ENCODE data around the gene LNX1. TPM values are rescaled to one million over a fixed set of nuclear protein-coding genes. Genes with fewer than 3 reads are reported as not detected.
A peak's percentile ranks its signal among the peaks of the same experiment; 100 is the strongest.

Gene LNX1
- total RNA-seq, 1 donor, result 0.43 TPM

GRCh38 chr4:53595204-53595603 is 3.9 kb upstream of the LNX1 start:
- DNase-seq (ENCODE audit: low read depth), result no peak
- TF ChIP-seq, protein P1, sequence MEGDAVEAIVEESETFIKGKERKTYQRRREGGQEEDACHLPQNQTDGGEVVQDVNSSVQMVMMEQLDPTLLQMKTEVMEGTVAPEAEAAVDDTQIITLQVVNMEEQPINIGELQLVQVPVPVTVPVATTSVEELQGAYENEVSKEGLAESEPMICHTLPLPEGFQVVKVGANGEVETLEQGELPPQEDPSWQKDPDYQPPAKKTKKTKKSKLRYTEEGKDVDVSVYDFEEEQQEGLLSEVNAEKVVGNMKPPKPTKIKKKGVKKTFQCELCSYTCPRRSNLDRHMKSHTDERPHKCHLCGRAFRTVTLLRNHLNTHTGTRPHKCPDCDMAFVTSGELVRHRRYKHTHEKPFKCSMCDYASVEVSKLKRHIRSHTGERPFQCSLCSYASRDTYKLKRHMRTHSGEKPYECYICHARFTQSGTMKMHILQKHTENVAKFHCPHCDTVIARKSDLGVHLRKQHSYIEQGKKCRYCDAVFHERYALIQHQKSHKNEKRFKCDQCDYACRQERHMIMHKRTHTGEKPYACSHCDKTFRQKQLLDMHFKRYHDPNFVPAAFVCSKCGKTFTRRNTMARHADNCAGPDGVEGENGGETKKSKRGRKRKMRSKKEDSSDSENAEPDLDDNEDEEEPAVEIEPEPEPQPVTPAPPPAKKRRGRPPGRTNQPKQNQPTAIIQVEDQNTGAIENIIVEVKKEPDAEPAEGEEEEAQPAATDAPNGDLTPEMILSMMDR (IDR thresholded peaks at IDR 0.05; ENCODE audit: insufficient read depth, low read depth, low read length), result no peak

GRCh38 chr4:53593765-53594164 is 2.5 kb upstream of the LNX1 start:
- TF ChIP-seq, protein P1 (IDR thresholded peaks at IDR 0.05; ENCODE audit: insufficient read depth, low read depth, low read length), result no peak
- H3K4me3 ChIP-seq (ENCODE audit: low read depth, low read length), result no peak overlapping the region
- DNase-seq (ENCODE audit: low read depth), result no peak

More at GRCh38 chr4:53595204-53595603, 3.9 kb upstream of the LNX1 start:
- no peak overlapping the region for H3K4me3 ChIP-seq (ENCODE audit: low read depth, low read length)

DNA sequence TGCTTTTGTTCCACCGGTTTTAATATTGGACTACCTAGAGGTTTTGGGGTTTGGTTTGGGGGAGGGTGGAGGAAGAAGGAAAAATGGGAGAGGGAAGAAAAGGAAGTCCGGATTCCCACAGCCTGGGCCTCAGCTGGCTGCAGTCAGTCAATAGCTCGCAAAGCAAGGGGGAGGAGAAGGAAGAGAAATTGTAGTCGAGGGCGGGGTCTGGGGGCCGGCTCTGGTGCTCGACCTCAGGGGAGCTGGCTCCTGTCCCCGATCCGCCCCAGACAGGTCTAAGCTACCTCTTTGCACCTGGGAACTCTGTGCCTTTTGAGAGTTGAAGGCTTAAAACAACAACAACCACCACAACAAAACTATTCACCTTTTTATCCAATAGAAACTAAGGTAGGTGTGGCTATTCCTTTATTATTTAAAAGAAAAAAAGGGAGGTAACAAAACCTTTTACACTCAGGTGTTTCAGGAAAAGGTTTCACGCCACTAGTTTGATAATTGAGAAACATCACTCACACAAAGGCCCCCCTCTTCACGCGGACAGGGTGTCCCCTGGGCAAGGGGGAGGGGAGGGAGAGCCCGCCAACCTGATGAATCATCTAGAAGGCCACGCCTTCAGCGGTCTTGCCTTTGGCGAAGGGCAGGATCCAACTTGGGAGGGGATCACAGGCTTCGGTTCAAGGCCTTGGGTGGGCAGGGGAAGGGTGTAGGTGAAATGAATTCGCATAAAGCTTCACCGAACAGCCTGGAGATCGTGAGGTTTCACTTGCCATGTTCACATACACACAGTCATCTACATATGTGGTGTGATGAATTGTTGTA is 1.6 kb upstream of the LNX1 start:
- TF ChIP-seq, protein P1 (IDR thresholded peaks at IDR 0.05; ENCODE audit: insufficient read depth, low read depth, low read length), result no peak
- no peak for DNase-seq (ENCODE audit: low read depth)
- no peak overlapping the region for H3K4me3 ChIP-seq (ENCODE audit: low read depth, low read length)

GRCh38 chr4:53592122-53592521 is 836 bp upstream of the LNX1 start:
- H3K4me3 ChIP-seq (ENCODE audit: low read depth, low read length), result no peak overlapping the region
- TF ChIP-seq, protein P1 (IDR thresholded peaks at IDR 0.05; ENCODE audit: insufficient read depth, low read depth, low read length), result no peak
- peak; percentile 66 for DNase-seq (ENCODE audit: low read depth)

DNA sequence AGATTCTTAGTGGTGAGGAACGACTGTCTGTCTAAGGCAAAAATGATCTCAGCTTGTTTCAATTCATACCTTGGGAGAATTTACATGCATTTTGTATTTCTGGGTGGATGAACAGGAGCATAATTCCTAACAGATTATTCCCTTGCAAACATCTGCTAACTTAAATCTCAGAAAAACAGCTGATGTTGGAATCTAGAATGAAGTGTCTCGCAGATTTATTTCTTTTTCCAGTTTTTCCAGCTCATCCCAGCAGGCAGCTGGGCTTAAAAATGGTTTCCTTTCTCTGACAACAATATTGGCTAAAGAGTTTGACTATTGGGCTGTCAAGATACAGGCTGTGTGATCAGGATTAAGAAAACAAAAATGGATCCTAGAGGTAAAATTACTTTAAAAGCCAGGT is 1.1 kb downstream of the LNX1 start:
- TF ChIP-seq, protein P1 (IDR thresholded peaks at IDR 0.05; ENCODE audit: insufficient read depth, low read depth, low read length), result no peak
- H3K4me3 ChIP-seq (ENCODE audit: low read depth, low read length), result no peak overlapping the region
- no peak for DNase-seq (ENCODE audit: low read depth)

DNA sequence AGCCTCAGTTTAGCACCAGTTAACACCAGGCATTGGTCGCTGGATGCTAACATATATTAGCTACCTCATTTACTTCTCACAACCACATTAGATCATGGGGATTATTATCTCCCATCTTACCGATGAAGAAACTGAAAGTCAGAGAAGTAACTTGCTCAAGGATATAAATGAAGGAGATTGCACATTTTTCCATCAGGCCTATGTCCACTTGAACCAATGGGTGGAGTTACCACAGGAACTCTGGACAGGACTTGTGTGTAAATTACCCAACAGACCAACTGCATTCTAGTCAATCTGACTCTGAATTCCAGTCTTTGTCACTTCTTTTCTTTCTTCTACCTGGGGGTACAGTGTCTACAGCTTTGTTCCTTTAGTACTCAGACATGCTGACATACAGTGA is 1.8 kb downstream of the LNX1 start:
- peak; percentile 45 for DNase-seq (ENCODE audit: low read depth)
- TF ChIP-seq, protein P1 (IDR thresholded peaks at IDR 0.05; ENCODE audit: insufficient read depth, low read depth, low read length), result no peak
- no peak overlapping the region for H3K4me3 ChIP-seq (ENCODE audit: low read depth, low read length)
